GM21737 (cell line): ENCODE results near the gene ATP4A.

Experiments used
- ATAC-seq: cut with Tn5 transposase; IDR thresholded peaks from one replicate; pipeline ENCODE4 v1.9.1; 2021; ENCODE audit warnings: mild to moderate bottlenecking, moderate library complexity; ENCODE audit not compliant: unreplicated experiment

The ATP4A gene

DNA sequence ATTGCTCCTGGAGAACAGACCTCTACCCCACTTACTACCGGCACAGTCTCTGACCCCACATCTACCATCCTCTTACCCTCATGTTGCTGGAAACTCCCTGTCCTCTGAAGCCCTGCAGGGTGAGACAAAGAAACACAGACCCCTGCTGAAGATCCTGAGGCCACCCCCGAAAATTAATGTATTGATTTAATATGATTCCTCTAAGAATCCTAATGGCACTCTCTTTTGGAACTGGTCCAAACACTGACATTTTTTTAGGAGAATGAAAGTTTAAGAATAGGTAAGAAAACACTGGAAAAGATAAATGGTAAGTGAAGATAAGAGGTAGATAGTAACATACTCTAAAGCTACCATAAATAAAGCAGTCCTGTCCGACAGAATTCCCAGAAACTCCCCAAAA, 55.3 kb downstream of the ATP4A start:
- ATAC-seq = no peak

- ATAC-seq = no peak
These were observed 55.9 kb downstream of the ATP4A start for GRCh38 chr19:35507561-35507960.

- ATAC-seq = no peak
These were observed 57.4 kb downstream of the ATP4A start for GRCh38 chr19:35506011-35506410.

GRCh38 chr19:35502751-35503150, 60.7 kb downstream of the ATP4A start:
- no peak for ATAC-seq

GRCh38 chr19:35501684-35502083, 61.8 kb downstream of the ATP4A start:
- no peak for ATAC-seq

- ATAC-seq = no peak
These were observed 62.8 kb downstream of the ATP4A start for GRCh38 chr19:35500611-35501010.
